K562 (cell line): ENCODE measurements around the gene LRRC47. TPM values are rescaled to one million over a fixed set of nuclear protein-coding genes. Genes with fewer than 3 reads are reported as not detected.
A peak's percentile ranks its signal among the peaks of the same experiment; 100 is the strongest.

Experiments
- ATAC-seq: fragments of 200-7000 bp; cut with Tn5 transposase; 3 replicates; pipeline ENCODE4 v1.9.1; 2020; ENCODE audit warnings: moderate library complexity
- BruUV-seq: library from RNA; stranded (reverse); fragments of 400-500 nt; replicated peaks from 2 replicates; lab custom pipeline; 2021; lab: Mats Ljungman, UMichigan
- CTCF ChIA-PET: fragments of 300-600 bp; formaldehyde crosslinking; extraction: SDS; loops from one replicate; lab custom pipeline; 2021; ENCODE audit warnings: low intra/inter-chr PET ratio; lab: Yijun Ruan, JAX
- POLR2A ChIA-PET: fragments of 300-600, 350-650 bp; sonication (Branson Sonifier 250); formaldehyde crosslinking; extraction: SDS; loops from one replicate; lab custom pipeline; 2021; ENCODE audit warnings: antibody characterized with exemption, inconsistent platforms; lab: Yijun Ruan, JAX
- DNase-seq, 4 experiments: peaks; one replicate each; pipeline versions ENCODE4 v3.0.0 to v3.0.0-alpha.2; 2011 to 2018; ENCODE audit warnings: low spot score in 3 of 4, mixed read lengths in 3 of 4; ENCODE audit errors: extremely low read depth in 1 of 4
- FAIRE-seq: peaks from 2 replicates; lab custom pipeline; 2011; peaks lifted over from hg19 to GRCh38; lab: Jason Lieb, UNC
- H2AFZ ChIP-seq: 2 replicates; pipeline ENCODE4 v1.6.0; 2011; ENCODE audit warnings: low read depth, low read length, control low read depth, inconsistent platforms
- H3K27ac ChIP-seq: fragments of 200-600 bp; 3 replicates; pipeline ENCODE4 v1.8.0; 2011; ENCODE audit warnings: low read depth, mild to moderate bottlenecking, control low read depth, inconsistent platforms, low read length, moderate library complexity, mixed read lengths; ENCODE audit errors: extremely low read depth
- H3K27me3 ChIP-seq, 2 experiments: fragments of 300-600 bp in 1 of 2; 2 replicates in 1 of 2; 3 replicates in 1 of 2; pipeline versions ENCODE4 v1.6.0 to v1.8.0; 2011; ENCODE audit warnings: inconsistent platforms in 2 of 2, low read length in 2 of 2, mild to moderate bottlenecking in 1 of 2, mixed read lengths in 1 of 2, moderate library complexity in 1 of 2; ENCODE audit not compliant: control insufficient read depth in 2 of 2, insufficient read depth in 2 of 2
- H3K36me3 ChIP-seq: fragments of 300-600 bp; 3 replicates; pipeline ENCODE4 v1.8.0; 2011; ENCODE audit warnings: mild to moderate bottlenecking, low read length, inconsistent platforms; ENCODE audit not compliant: control insufficient read depth, insufficient read depth
- H3K4me1 ChIP-seq, 2 experiments: fragments of 200-600 bp in 1 of 2; replicated peaks in 1 of 2; 2 replicates in 1 of 2; 3 replicates in 1 of 2; pipeline versions ENCODE4 v1.5.1 to v1.8.0; 2011; ENCODE audit warnings: inconsistent platforms in 2 of 2, low read length in 2 of 2, mild to moderate bottlenecking in 1 of 2, mixed read lengths in 1 of 2, moderate library complexity in 1 of 2; ENCODE audit not compliant: control insufficient read depth in 2 of 2, insufficient read depth in 2 of 2
- H3K4me2 ChIP-seq: 2 replicates; pipeline ENCODE4 v1.6.1; 2011; ENCODE audit warnings: low read length, control low read depth, inconsistent platforms, mixed read lengths; ENCODE audit not compliant: insufficient read depth
- H3K4me3 ChIP-seq: fragments of 200-600 bp; sonication (generic), shearing (Covaris generic); 2 replicates; pipeline ENCODE4 v1.5.1; 2016; ENCODE audit warnings: control low read depth, inconsistent platforms
- H3K79me2 ChIP-seq: fragments of 200-600 bp; 3 replicates; pipeline ENCODE4 v1.8.0; 2011; ENCODE audit warnings: low read length, inconsistent platforms; ENCODE audit not compliant: control insufficient read depth, insufficient read depth
- H3K9ac ChIP-seq, 2 experiments: 2 replicates each; pipeline versions ENCODE4 v1.6.0 to v1.6.1; 2011; ENCODE audit warnings: low read depth in 2 of 2, low read length in 2 of 2, control low read depth in 1 of 2, inconsistent platforms in 1 of 2, mild to moderate bottlenecking in 1 of 2, mixed read lengths in 1 of 2; ENCODE audit not compliant: insufficient read depth in 1 of 2
- H3K9me1 ChIP-seq: one replicate; pipeline ENCODE4 v1.6.0; 2011; ENCODE audit warnings: inconsistent platforms, mild to moderate bottlenecking, low read length, moderate library complexity; ENCODE audit not compliant: control insufficient read depth, insufficient read depth
- H3K9me3 ChIP-seq: replicated peaks from 2 replicates; pipeline ENCODE4 v1.5.1; 2011; ENCODE audit warnings: low read depth, low read length, inconsistent platforms; ENCODE audit not compliant: control insufficient read depth, insufficient read depth
- H4K20me1 ChIP-seq: replicated peaks from 2 replicates; pipeline ENCODE4 v1.6.1; 2011; ENCODE audit warnings: low read length, inconsistent platforms, mixed read lengths; ENCODE audit not compliant: control insufficient read depth, insufficient read depth
- POLR3A ChIP-seq: IDR thresholded peaks from 2 replicates; pipeline ENCODE4 v1.6.1; 2011; ENCODE audit warnings: borderline replicate concordance, mild to moderate bottlenecking, moderate library complexity; ENCODE audit not compliant: insufficient read length, insufficient read depth; ENCODE audit errors: extremely low read depth
- ZFX ChIP-seq: sonication (generic); formaldehyde crosslinking; IDR thresholded peaks from 2 replicates; pipeline ENCODE4 v1.8.0; 2022; ENCODE audit warnings: mild to moderate bottlenecking, missing genetic modification reagents, moderate library complexity
- WGBS: fragments of 100-300 bp; shearing (Covaris generic); methylation state at CpG from one replicate; pipeline ENCODE4 v1.1.6; 2016; ENCODE audit warnings: low coverage, mixed read lengths; ENCODE audit not compliant: insufficient coverage; ENCODE audit errors: missing lambda C conversion rate; 5-methylcytosine and 5-hydroxymethylcytosine counted together
- in situ Hi-C: fragments of 300-500 bp; cut with MboI; formaldehyde crosslinking; loops from 4 replicates; pipeline ENCODE4 v1.15.0; 2018; ENCODE audit warnings: inconsistent platforms, mixed read lengths
- intact Hi-C: fragments of 100-400 bp; cut with micrococcal nuclease; formaldehyde crosslinking; loops from 2 replicates; pipeline ENCODE4 v1.14.2; 2022
- polyA plus RNA-seq, 8 experiments: library from polyadenylated mRNA; depleted of rRNA in 4 of 8; stranded (reverse) in 5 of 8; unstranded in 3 of 8; fragments of >200 nt; fragmentation: Nextera tagmentation in 2 of 8; fragmentation: Illumina TruSeq in 1 of 8; extraction: Ambion mirVana in 2 of 8; extraction: Trizol in 1 of 8; gene quantifications; 2 replicates each; pipeline versions ENCODE4 v1.2.1 to v1.2.3, GENCODE V29; 2011 to 2014; ENCODE audit warnings: inconsistent platforms in 1 of 8, missing spikeins in 1 of 8
- total RNA-seq, 7 experiments: library from RNA; depleted of rRNA in 6 of 7; stranded (reverse); fragments of >200 nt in 6 of 7; fragmentation: Illumina TruSeq in 2 of 7; extraction: Trizol in 2 of 7; gene quantifications; 2 replicates each; pipeline versions ENCODE4 v1.2.1 to v1.2.3, GENCODE V29; 2011 to 2021; ENCODE audit warnings: low replicate concordance in 1 of 7
- TF ChIP-seq, protein P1 (sequence below): fragments of 450-650 bp; IDR thresholded peaks from 2 replicates; pipeline ENCODE4 v1.7.1; 2018; ENCODE audit warnings: mild to moderate bottlenecking, low read depth; ENCODE audit not compliant: partially characterized antibody

The LRRC47 gene
- total and polyA plus RNA-seq, 9 of the 15 experiments (the other 6 are each of a cell fraction or from before 2014, with no cell fraction given): 4.6 to 68.0 (median 35.9) TPM

DNA sequence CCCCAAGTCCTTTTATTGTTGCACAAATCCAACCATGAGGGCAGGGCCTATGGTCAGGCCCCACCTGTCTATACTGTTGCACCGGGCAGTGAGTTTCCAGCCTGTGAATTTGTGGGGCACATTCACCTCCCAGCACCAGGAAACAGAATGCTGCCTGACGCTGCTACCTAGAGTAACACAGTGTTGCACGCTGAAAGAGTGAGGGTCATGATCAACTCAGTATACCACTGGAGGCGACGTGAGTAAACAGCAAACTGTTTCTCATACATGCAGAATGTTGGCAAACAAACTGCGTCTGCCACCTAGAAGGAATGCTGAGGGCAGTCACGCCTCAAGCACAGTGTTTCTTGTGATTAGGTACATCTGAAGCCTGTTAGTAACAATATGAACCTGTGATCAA lies 13.4 kb upstream of the LRRC47 start:
- POLR2A ChIA-PET: interaction anchor here (0.6 kb wide), 1 partner anchor 184 kb away, joined by 3 read pairs; no protein-coding TSS in a partner anchor

More for the DNA sequence above, 13.4 kb upstream of the LRRC47 start:
- Histone ChIP-seq H4K20me1 (no peaks in the 10 kb centered on the region), H3K27me3 (no peaks in the 10 kb centered on the region), H3K79me2 (no peaks in the 10 kb centered on the region), H3K4me1 (peaks cover 18 to 23% of the 10 kb centered on the region in 2 experiments; a peak in 4 of 5 replicates), H3K27ac (no peak overlapping the region), H3K9me1 (no peaks in the 10 kb centered on the region), H2AFZ (0 out of 2 replicates have a peak overlapping the region, but pooled peaks have one; percentile 20), H3K9me3 (no peaks in the 10 kb centered on the region), H3K4me3 (no peak overlapping the region), H3K36me3 (0 out of 3 replicates have a peak, but pooled peaks cover 3% of the 10 kb centered on the region), H3K4me2 (no peak overlapping the region), H3K9ac (no peak overlapping the region)
- FAIRE-seq (no peak), DNase-seq (no peak), ATAC-seq (no peak)
- 45% methylated on average over 7 of the region's 7 CpGs for WGBS
- TF ChIP-seq POLR3A (no peak), ZFX (CRISPR knock-in tag) (no peak)
- TF ChIP-seq, protein P1, sequence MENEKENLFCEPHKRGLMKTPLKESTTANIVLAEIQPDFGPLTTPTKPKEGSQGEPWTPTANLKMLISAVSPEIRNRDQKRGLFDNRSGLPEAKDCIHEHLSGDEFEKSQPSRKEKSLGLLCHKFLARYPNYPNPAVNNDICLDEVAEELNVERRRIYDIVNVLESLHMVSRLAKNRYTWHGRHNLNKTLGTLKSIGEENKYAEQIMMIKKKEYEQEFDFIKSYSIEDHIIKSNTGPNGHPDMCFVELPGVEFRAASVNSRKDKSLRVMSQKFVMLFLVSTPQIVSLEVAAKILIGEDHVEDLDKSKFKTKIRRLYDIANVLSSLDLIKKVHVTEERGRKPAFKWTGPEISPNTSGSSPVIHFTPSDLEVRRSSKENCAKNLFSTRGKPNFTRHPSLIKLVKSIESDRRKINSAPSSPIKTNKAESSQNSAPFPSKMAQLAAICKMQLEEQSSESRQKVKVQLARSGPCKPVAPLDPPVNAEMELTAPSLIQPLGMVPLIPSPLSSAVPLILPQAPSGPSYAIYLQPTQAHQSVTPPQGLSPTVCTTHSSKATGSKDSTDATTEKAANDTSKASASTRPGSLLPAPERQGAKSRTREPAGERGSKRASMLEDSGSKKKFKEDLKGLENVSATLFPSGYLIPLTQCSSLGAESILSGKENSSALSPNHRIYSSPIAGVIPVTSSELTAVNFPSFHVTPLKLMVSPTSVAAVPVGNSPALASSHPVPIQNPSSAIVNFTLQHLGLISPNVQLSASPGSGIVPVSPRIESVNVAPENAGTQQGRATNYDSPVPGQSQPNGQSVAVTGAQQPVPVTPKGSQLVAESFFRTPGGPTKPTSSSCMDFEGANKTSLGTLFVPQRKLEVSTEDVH: no peak
- intact Hi-C loops (no loop called here), in situ Hi-C loops (no loop called here)
- no TSS peak for BruUV-seq
- CTCF ChIA-PET: no interaction called here
